ENCODE results near the gene LIPA.

DNA sequence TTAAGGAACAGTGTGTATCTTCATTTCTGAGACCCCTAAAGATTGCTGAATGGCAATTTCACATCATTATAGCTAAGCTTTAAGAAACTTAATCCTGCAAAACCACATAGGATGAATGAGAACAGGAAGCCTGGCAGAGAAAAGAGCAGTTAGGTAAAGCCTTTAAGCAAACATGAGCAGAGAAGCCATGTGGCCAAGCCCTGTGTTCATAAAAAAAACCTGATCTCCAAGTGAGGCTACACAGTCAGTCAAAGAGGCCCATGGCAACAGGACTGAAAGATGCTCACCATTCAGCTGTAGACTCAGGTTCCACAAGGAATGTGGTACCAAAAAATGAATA is 9.3 kb downstream of the LIPA start:
- TF ChIP-seq, protein P1, sequence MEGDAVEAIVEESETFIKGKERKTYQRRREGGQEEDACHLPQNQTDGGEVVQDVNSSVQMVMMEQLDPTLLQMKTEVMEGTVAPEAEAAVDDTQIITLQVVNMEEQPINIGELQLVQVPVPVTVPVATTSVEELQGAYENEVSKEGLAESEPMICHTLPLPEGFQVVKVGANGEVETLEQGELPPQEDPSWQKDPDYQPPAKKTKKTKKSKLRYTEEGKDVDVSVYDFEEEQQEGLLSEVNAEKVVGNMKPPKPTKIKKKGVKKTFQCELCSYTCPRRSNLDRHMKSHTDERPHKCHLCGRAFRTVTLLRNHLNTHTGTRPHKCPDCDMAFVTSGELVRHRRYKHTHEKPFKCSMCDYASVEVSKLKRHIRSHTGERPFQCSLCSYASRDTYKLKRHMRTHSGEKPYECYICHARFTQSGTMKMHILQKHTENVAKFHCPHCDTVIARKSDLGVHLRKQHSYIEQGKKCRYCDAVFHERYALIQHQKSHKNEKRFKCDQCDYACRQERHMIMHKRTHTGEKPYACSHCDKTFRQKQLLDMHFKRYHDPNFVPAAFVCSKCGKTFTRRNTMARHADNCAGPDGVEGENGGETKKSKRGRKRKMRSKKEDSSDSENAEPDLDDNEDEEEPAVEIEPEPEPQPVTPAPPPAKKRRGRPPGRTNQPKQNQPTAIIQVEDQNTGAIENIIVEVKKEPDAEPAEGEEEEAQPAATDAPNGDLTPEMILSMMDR (conservative IDR thresholded peaks at IDR 0.05; ENCODE audit: low read depth, low read length), result no peak
- no peak for TF ChIP-seq EZH2 (IDR thresholded peaks at IDR 0.05; ENCODE audit: borderline replicate concordance, low read depth, low read length, poor library complexity, severe bottlenecking)

Data from A673 (cell line).